HepG2 (cell line): ENCODE results near the gene GTF3C5. TPM values are rescaled to one million over a fixed set of nuclear protein-coding genes. Genes with fewer than 3 reads are reported as not detected.

Source experiments
- ATF6 ChIP-seq: sonication (generic); formaldehyde crosslinking; conservative IDR thresholded peaks from 2 replicates; pipeline ENCODE4 v1.4.0; 2020; ENCODE audit warnings: missing genetic modification reagents
- ATM ChIP-seq: fragments of 450-650 bp; IDR thresholded peaks from 2 replicates; pipeline ENCODE4 v1.7.1; 2017; ENCODE audit warnings: mild to moderate bottlenecking, borderline replicate concordance
- DR1 ChIP-seq: sonication (generic); formaldehyde crosslinking; IDR thresholded peaks from 2 replicates; pipeline ENCODE4 v1.8.0; 2021; ENCODE audit warnings: mild to moderate bottlenecking, missing genetic modification reagents, inconsistent platforms
- FOXC1 ChIP-seq: sonication (generic); formaldehyde crosslinking; IDR thresholded peaks from 2 replicates; pipeline ENCODE4 v1.8.0; 2022; ENCODE audit warnings: mild to moderate bottlenecking, missing genetic modification reagents, borderline replicate concordance
- GZF1 ChIP-seq: sonication (generic); formaldehyde crosslinking; IDR thresholded peaks from 2 replicates; pipeline ENCODE4 v1.5.1; 2020; ENCODE audit warnings: mild to moderate bottlenecking, missing genetic modification reagents
- HIVEP1 ChIP-seq: sonication (generic); formaldehyde crosslinking; IDR thresholded peaks from 2 replicates; pipeline ENCODE4 v1.4.0; 2020; ENCODE audit warnings: mild to moderate bottlenecking, missing genetic modification reagents
- KAT7 ChIP-seq: IDR thresholded peaks from 2 replicates; pipeline ENCODE4 v1.6.1; 2018; ENCODE audit warnings: borderline replicate concordance, missing compliant biosample characterization
- KLF13 ChIP-seq: sonication (generic); formaldehyde crosslinking; IDR thresholded peaks from 2 replicates; pipeline ENCODE4 v1.4.0; 2020; ENCODE audit warnings: mild to moderate bottlenecking, missing genetic modification reagents
- KMT2B ChIP-seq: IDR thresholded peaks from 2 replicates; pipeline ENCODE4 v1.6.1; 2016; ENCODE audit warnings: missing genetic modification reagents, missing compliant biosample characterization
- MED1 ChIP-seq: sonication (generic); formaldehyde crosslinking; IDR thresholded peaks from 2 replicates; pipeline ENCODE4 v1.4.0; 2020; ENCODE audit warnings: missing genetic modification reagents
- NR2C2 ChIP-seq: sonication (generic); formaldehyde crosslinking; IDR thresholded peaks from 2 replicates; pipeline ENCODE4 v1.4.0; 2020; ENCODE audit warnings: missing genetic modification reagents, mild to moderate bottlenecking, moderate library complexity, borderline replicate concordance
- PCBP1 ChIP-seq: fragments of 200-400 bp; formaldehyde crosslinking; IDR thresholded peaks from 2 replicates; pipeline ENCODE4 v1.6.1; 2017; ENCODE audit warnings: mild to moderate bottlenecking, low read depth, low read length, borderline replicate concordance
- RBM22 ChIP-seq: fragments of 200-400 bp; formaldehyde crosslinking; optimal IDR thresholded peaks from 2 replicates; pipeline ENCODE3; 2017; ENCODE audit warnings: mild to moderate bottlenecking, low read length, moderate library complexity
- SIX4 ChIP-seq: sonication (generic); formaldehyde crosslinking; IDR thresholded peaks from 2 replicates; pipeline ENCODE4 v1.4.0; 2020; ENCODE audit warnings: missing genetic modification reagents
- SRF ChIP-seq: IDR thresholded peaks from 2 replicates; pipeline ENCODE4 v1.6.1; 2011; ENCODE audit warnings: mild to moderate bottlenecking, low read depth, low read length, moderate library complexity
- STAT6 ChIP-seq: sonication (generic); formaldehyde crosslinking; IDR thresholded peaks from 2 replicates; pipeline ENCODE4 v1.4.0; 2020; ENCODE audit warnings: missing genetic modification reagents, mild to moderate bottlenecking, borderline replicate concordance
- TEAD2 ChIP-seq: sonication (generic); formaldehyde crosslinking; IDR thresholded peaks from 2 replicates; pipeline ENCODE4 v1.9.0; 2021; ENCODE audit warnings: missing genetic modification reagents
- THAP11 ChIP-seq: IDR thresholded peaks from 2 replicates; pipeline ENCODE4 v1.6.1; 2016; ENCODE audit warnings: missing biosample characterization, missing genetic modification reagents
- ZBTB7A ChIP-seq: sonication (generic); formaldehyde crosslinking; IDR thresholded peaks from 2 replicates; pipeline ENCODE4 v1.8.0; 2022; ENCODE audit warnings: mild to moderate bottlenecking, missing genetic modification reagents
- ZNF678 ChIP-seq: sonication (generic); formaldehyde crosslinking; IDR thresholded peaks from 2 replicates; pipeline ENCODE4 v1.4.0; 2020; ENCODE audit warnings: mild to moderate bottlenecking, missing genetic modification reagents
- ZNF7 ChIP-seq: IDR thresholded peaks from 2 replicates; pipeline ENCODE4 v1.6.1; 2016; ENCODE audit warnings: missing biosample characterization, missing genetic modification reagents
- ZNF737 ChIP-seq: sonication (generic); formaldehyde crosslinking; IDR thresholded peaks from 2 replicates; pipeline ENCODE4 v1.5.0; 2020; ENCODE audit warnings: missing genetic modification reagents, mild to moderate bottlenecking, borderline replicate concordance
- ZNF879 ChIP-seq: sonication (generic); formaldehyde crosslinking; IDR thresholded peaks from 2 replicates; pipeline ENCODE4 v1.8.1; 2023; ENCODE audit warnings: missing genetic modification reagents
- polyA plus RNA-seq, 8 experiments: library from polyadenylated mRNA; depleted of rRNA in 3 of 8; stranded (reverse) in 7 of 8; unstranded in 1 of 8; fragments of >200 nt; fragmentation: Illumina TruSeq in 4 of 8; extraction: Trizol in 4 of 8; gene quantifications; 2 replicates each; pipeline versions ENCODE4 v1.2.1 to v1.2.3, GENCODE V29; 2011 to 2016; ENCODE audit warnings: low read depth in 4 of 8, missing spikeins in 1 of 8, mixed read lengths in 1 of 8; ENCODE audit not compliant: insufficient read depth in 1 of 8
- total RNA-seq, 5 experiments: library from RNA; depleted of rRNA; stranded (reverse); fragments of >200 nt; fragmentation: Illumina TruSeq; extraction: Trizol; gene quantifications; 2 replicates each; pipeline ENCODE4 v1.2.3, GENCODE V29; 2016; ENCODE audit warnings: low read depth in 1 of 5
- TF ChIP-seq, protein P1 (sequence below): sonication (generic); formaldehyde crosslinking; IDR thresholded peaks from 2 replicates; pipeline ENCODE4 v1.5.1; 2020; ENCODE audit warnings: missing genetic modification reagents, mild to moderate bottlenecking, borderline replicate concordance
- TF ChIP-seq, protein P2 (sequence below): sonication (generic); formaldehyde crosslinking; IDR thresholded peaks from 2 replicates; pipeline ENCODE4 v1.4.0; 2020; ENCODE audit warnings: missing genetic modification reagents

Gene GTF3C5
- total and polyA plus RNA-seq, 2 of the 13 experiments (the other 11 are each of a cell fraction or from before 2014, with no cell fraction given): 66.9 to 92.6 TPM

DNA sequence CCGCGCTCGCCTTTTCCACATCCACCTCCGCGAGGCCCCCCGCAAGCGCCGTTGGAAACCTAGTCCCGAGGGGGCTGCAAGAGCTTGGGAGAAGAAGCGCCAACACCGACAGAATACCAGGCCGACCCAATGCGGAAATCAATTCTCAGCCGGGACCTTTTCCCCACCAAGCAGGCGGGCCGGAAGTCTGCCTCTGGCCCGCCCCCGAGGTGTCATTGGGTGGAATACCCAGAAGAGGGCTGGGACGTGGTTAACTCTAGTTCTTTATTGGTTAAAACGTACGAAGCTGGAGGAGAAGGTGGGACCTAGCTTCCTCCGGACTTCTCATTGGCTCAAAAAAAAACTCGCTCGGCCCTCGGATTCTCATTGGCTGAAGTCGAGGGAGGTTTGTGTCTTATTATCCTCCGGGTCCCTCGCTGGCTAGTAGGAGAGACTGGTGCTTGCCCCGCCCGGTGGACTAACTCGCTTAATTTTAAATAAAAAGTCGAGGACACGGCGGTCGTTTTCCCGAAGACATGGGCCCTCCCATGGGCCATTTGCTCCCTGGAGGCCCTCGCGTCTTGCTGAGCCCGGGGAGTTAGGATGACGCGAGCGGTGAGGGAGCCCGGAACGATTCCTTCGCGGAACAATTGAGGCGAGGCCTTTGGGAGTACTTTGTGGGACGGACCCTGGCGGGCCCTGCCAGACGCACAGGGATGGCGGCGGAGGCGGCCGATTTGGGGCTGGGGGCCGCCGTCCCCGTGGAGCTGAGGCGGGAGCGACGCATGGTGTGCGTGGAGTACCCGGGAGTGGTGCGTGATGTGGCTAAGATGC is at the start of gene GTF3C5 (continued):
- TF ChIP-seq ATF6 (CRISPR knock-in tag) (no peak; the same call in 1 of the 2 replicates), NR2C2 (CRISPR knock-in tag) (peak; percentile 70), HIVEP1 (no peak), MED1 (CRISPR knock-in tag) (peak; percentile 75), GZF1 (no peak), FOXC1 (CRISPR knock-in tag) (no peak), PCBP1 (no peak), SRF (0 out of 2 replicates have a peak, but pooled peaks have one; percentile 51), STAT6 (CRISPR knock-in tag) (peak; percentile 38; the same call in 1 of the 2 replicates), SIX4 (no peak), THAP11 (CRISPR knock-in tag) (peak; percentile 90), RBM22 (peak; percentile 27), KLF13 (CRISPR knock-in tag) (no peak), TEAD2 (no peak), ZNF737 (CRISPR knock-in tag) (no peak), ZNF879 (CRISPR knock-in tag) (no peak), KMT2B (CRISPR knock-in tag) (peak; percentile 91), ATM (no peak), DR1 (CRISPR knock-in tag) (no peak), ZNF7 (CRISPR knock-in tag) (no peak), KAT7 (peak; percentile 89), ZBTB7A (CRISPR knock-in tag) (peak; percentile 45; the same call in 1 of the 2 replicates), ZNF678 (CRISPR knock-in tag) (no peak; the same call in 1 of the 2 replicates)
- TF ChIP-seq, protein P1, sequence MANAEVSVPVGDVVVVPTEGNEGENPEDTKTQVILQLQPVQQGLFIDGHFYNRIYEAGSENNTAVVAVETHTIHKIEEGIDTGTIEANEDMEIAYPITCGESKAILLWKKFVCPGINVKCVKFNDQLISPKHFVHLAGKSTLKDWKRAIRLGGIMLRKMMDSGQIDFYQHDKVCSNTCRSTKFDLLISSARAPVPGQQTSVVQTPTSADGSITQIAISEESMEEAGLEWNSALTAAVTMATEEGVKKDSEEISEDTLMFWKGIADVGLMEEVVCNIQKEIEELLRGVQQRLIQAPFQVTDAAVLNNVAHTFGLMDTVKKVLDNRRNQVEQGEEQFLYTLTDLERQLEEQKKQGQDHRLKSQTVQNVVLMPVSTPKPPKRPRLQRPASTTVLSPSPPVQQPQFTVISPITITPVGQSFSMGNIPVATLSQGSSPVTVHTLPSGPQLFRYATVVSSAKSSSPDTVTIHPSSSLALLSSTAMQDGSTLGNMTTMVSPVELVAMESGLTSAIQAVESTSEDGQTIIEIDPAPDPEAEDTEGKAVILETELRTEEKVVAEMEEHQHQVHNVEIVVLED: peak; percentile 83
- TF ChIP-seq, protein P2, sequence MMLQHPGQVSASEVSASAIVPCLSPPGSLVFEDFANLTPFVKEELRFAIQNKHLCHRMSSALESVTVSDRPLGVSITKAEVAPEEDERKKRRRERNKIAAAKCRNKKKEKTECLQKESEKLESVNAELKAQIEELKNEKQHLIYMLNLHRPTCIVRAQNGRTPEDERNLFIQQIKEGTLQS (CRISPR knock-in tag): no peak
